Retinal pigment epithelial cell (primary cell): ENCODE measurements around the gene RNLS.

Experiments
- DNase-seq: peaks from one replicate; pipeline ENCODE4 v3.0.0-alpha.2; 2010; ENCODE audit warnings: low read depth
- H3K4me3 ChIP-seq: 2 replicates; pipeline ENCODE4 v1.5.1; 2011; ENCODE audit warnings: mild to moderate bottlenecking, low read length, control low read depth, moderate library complexity
- TF ChIP-seq, protein P1 (sequence below): conservative IDR thresholded peaks from 2 replicates; pipeline ENCODE4 v1.5.1; 2011; ENCODE audit warnings: low read depth, low read length, control low read depth, inconsistent platforms

The RNLS gene

DNA sequence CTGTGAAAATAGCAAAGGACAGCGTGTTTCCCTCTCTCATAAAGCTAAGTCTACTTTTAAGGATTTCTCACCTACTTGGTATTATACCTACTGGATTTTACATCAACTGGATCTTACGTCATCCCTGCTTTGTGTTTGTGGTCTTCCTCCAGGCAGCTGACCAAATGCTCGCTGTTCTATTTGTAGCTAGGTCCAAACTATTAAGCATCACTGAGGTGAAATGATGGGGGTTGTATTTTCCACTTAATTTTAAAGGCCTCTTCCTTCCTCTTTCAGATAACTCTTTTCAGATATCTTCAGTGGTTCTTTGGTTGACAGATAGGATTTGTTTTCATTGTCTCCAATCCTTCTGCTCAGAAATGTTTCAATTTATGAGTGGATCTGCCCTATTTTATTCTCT is 169.7 kb downstream of the RNLS start:
- DNase-seq: no peak
- no peak overlapping the region for H3K4me3 ChIP-seq
- TF ChIP-seq, protein P1, sequence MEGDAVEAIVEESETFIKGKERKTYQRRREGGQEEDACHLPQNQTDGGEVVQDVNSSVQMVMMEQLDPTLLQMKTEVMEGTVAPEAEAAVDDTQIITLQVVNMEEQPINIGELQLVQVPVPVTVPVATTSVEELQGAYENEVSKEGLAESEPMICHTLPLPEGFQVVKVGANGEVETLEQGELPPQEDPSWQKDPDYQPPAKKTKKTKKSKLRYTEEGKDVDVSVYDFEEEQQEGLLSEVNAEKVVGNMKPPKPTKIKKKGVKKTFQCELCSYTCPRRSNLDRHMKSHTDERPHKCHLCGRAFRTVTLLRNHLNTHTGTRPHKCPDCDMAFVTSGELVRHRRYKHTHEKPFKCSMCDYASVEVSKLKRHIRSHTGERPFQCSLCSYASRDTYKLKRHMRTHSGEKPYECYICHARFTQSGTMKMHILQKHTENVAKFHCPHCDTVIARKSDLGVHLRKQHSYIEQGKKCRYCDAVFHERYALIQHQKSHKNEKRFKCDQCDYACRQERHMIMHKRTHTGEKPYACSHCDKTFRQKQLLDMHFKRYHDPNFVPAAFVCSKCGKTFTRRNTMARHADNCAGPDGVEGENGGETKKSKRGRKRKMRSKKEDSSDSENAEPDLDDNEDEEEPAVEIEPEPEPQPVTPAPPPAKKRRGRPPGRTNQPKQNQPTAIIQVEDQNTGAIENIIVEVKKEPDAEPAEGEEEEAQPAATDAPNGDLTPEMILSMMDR: no peak

DNA sequence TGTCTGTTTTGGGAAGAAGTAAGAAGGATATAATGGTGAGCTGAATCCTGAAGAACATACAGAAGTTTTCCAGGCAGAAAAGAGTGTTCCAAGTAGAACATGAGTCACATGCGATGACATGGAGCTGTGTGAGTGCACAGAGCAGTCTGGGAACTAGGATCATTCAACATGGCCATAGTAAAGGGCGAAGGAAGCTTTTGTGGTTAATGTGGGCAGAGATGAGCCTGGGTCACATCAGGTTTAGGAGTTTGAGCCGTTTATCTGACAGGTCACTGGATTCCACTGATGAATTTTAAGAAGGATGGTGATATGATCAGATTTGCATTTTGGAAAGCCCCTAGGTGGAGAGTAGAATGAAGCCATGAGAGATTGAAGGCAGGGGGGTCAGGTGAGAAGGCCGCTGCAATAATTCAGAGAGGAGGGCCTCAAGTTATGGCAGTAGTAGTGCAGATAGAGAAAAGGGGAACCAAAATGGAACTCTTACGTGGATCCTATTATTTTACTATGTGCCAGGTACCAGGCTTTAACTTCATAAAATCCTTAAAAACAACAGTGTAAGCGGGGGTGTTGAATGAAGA is 171.3 kb downstream of the RNLS start:
- no peak for DNase-seq
- no peak overlapping the region for H3K4me3 ChIP-seq
- TF ChIP-seq, protein P1: no peak

DNA sequence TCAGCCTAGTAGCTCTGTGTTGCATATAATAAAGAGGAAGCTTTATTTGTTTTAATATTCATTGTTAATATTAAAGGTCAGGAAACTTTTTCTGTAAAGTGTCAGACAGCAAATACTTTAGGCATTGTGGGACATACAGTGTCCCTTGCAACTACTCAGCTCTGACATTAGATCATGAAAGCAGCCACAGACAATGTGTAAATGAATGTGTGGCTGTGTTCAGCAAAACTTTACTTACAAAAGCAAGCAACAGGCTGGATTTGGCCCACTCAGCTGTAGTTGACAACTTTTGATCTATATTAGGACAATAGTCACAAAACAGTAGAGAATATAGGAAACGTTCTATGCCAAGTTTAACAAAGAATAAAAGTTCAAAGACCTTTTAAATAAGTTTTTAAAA is 173.3 kb downstream of the RNLS start:
- TF ChIP-seq, protein P1: no peak
- no peak overlapping the region for H3K4me3 ChIP-seq

DNA sequence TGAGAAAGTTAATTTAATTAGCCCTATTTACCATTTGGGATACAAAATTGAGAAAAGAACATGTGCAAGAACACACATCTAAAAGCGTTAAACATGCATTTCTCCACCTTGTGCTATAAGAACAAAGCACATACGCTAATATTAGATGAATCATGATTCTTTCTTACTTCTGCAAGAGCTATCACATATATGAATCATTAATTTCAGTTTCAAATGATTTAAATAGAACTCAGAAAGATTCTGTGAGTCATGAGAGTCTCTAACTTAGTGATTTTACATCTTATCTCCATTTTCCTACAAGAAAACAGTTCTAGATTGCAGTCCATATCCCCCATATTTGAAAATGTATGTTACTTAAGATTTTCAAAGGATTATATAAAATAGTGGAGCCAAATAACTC is 173.9 kb downstream of the RNLS start:
- DNase-seq: no peak
- H3K4me3 ChIP-seq: no peak overlapping the region
- TF ChIP-seq, protein P1: no peak

More for the DNA sequence above, 173.3 kb downstream of the RNLS start:
- no peak for DNase-seq

DNA sequence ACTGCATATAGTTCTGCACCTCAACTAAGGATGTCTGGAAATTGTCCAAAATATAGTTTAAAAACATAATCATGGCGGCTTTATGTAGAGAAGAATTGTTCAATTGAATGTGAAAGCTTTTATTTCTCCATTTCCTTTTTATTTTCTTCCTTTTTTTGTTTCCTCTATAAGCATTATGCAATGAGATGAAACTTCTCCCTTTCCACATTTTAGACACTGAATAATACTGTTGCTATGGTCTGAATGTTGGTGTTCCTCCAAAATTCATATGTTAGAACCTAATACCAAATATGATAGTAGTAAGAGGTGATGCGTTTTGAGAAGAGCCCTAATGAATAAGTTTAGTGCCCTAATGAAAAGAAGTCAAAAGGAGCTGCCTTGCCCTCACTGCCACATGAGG is 175.0 kb downstream of the RNLS start:
- TF ChIP-seq, protein P1: no peak
- no peak overlapping the region for H3K4me3 ChIP-seq
- DNase-seq: no peak

DNA sequence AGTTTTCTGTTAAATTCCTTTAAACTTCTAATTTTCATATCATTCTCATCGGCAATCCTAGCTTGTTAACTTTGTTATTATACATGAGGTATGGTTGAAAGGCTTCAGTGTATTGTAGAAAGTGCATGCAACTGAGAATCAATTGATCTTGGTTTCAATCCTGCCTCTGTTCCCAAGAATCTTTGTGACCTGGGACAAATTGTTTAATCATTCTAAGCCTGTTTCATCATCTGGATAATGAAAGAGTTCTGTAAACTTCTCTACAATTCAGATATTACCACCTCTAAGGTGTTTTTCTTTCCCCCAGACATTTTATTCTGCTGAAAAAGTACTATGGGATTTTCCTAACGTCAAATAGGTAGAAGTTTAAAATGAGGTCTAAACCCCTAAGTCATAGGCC is 179.0 kb downstream of the RNLS start:
- TF ChIP-seq, protein P1: no peak
- no peak overlapping the region for H3K4me3 ChIP-seq
- DNase-seq: no peak

DNA sequence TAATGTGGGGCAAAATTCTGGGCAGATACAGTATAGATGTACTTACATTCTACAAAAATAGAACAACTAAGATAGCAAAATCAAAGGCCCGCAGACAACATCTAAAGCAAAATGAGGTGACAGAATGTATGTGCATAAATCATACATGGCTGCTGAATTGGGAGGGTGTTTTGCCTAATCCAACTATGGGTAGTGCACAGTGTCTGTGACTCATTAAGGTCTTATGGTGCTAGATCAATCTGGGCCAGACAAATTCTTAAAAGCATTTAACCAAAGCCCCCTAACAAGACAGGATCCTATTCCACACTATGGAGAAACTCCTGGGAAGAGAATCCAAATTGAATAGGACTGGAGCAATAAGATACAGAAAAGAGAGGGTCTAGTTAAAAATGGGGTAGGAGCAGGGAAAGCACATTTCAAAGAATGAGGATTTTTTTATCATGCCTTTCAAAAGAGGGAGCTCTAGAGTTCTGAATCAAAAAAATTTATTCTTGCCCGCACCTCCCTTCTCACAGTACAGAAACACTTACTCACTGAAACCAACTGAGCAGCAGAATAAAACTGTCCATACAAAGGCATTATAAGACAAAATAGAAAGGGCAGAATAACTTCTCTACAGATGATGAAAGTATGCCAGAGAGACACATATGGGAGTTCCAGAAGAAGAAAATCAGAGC is 181.3 kb downstream of the RNLS start:
- H3K4me3 ChIP-seq: no peak overlapping the region
- TF ChIP-seq, protein P1: peak; percentile 44
- DNase-seq: no peak
